ENCODE results near the gene FYN. TPM values are rescaled to one million over a fixed set of nuclear protein-coding genes. Genes with fewer than 3 reads are reported as not detected.

Gene FYN
- total RNA-seq, 2 experiments from 2014 or later, result 236 to 244 TPM

DNA sequence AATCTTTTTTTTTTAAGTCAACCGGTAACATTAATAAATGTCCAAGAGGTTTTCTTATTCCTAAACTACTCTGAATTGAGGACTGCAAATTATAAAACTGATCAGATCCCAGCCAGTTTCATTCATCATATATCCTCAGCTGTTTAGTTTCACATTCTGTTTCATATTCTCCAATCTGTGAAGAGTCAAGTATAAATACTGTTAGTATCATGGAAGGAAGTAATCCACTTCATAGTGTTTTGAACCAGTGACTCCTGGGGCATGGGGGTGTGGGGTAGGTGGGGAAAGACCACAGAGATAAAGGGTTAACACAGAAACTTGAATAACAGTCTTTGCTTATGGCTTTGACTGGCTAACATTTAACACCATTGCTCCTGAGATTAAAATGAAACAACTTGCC, 69.9 kb downstream of the FYN start:
- peak overlapping the region; percentile 92 for H3K27ac Mint-ChIP-seq
- H3K27me3 Mint-ChIP-seq (ENCODE audit: low read depth), result no peaks in the 10 kb centered on the region
- H3K4me1 Mint-ChIP-seq (ENCODE audit: low read depth), result peaks cover 94% of the 10 kb centered on the region
- intact Hi-C loops (cut with micrococcal nuclease), result loop anchor here (1.0 kb wide), 1 partner anchor 39 kb away; no protein-coding TSS in a partner anchor
- H3K36me3 Mint-ChIP-seq (ENCODE audit: low read depth), result peaks cover 15% of the 10 kb centered on the region
- CTCF ChIA-PET, result interaction anchor here (0.7 to 2.3 kb wide), 11 partner anchors 10 to 544 kb away, joined by 3 to 23 read pairs (median 5); a partner anchor contains a TSS
- H3K9me3 Mint-ChIP-seq, result no peaks in the 10 kb centered on the region
- peak overlapping the region; percentile 0 for H3K4me3 Mint-ChIP-seq
- DNase-seq, result peak; percentile 47

DNA sequence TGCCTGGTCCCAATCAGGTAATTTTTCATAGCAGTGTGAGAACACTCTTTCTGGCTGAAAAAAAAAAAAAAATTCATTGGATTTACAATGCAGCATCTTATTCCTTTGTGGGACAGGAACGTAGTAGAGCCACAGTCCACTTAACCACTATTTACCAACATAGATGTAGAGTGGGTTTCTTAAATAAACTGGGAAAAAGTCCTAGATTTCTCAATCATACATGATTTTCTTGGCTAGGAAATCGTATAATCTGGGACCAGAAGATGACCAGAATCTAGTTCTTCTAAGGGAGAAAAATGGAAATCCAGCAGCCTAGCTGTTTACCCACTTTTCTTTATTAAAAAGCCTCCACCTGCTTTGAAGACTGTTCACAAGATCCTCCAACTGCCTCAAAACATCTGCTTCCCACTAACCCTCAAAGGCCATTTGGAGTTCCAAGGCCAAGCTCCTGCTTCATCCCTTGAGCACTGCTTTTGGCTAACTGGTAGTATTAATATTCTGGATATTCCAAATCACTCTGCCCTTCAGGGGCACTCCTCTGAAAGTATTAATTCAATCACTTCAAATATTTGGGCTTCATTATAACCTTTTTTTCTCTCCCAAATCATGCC, 70.4 kb downstream of the FYN start:
- intact Hi-C loops (cut with micrococcal nuclease), result loop anchor here (1.0 kb wide), 1 partner anchor 39 kb away; no protein-coding TSS in a partner anchor
- H3K36me3 Mint-ChIP-seq (ENCODE audit: low read depth), result peaks cover 14% of the 10 kb centered on the region

DNA sequence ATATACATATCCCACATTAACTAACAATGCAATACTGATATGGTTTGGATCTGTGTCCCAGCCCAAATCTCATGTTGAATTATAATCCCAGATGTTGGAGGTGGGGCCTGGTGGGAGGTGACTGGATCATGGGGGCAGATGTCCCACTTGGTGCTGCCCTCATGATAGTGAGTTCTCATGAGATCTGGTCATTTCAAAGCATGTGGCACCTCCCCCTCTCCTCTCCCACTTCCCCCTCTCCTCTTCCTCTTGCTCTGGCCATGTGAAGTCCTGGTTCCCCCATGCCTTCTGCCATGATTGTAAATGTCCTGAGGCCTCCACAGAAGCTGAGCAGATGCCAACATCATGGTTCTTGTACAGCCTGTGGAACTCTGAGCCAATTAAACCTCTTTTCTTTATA, 71.2 kb downstream of the FYN start:
- DNase-seq, result no peak
- H3K27me3 Mint-ChIP-seq (ENCODE audit: low read depth), result no peaks in the 10 kb centered on the region
- no peak overlapping the region for H3K4me3 Mint-ChIP-seq
- peaks cover 14% of the 10 kb centered on the region for H3K36me3 Mint-ChIP-seq (ENCODE audit: low read depth)
- H3K9me3 Mint-ChIP-seq, result no peaks in the 10 kb centered on the region
- CTCF ChIA-PET, result no interaction called here
- peak overlapping the region; percentile 75 for H3K27ac Mint-ChIP-seq
- intact Hi-C loops (cut with micrococcal nuclease), result no loop called here
- peaks cover 87% of the 10 kb centered on the region for H3K4me1 Mint-ChIP-seq (ENCODE audit: low read depth)

More for the DNA sequence above, 70.4 kb downstream of the FYN start:
- Mint-ChIP-seq H3K4me3 (no peak overlapping the region), H3K9me3 (no peaks in the 10 kb centered on the region), H3K27ac (peak overlapping the region; percentile 92), H3K27me3 (ENCODE audit: low read depth) (no peaks in the 10 kb centered on the region), H3K4me1 (ENCODE audit: low read depth) (peaks cover 91% of the 10 kb centered on the region)
- CTCF ChIA-PET, result interaction anchor here (0.7 to 2.3 kb wide), 8 partner anchors 24 to 241 kb away, joined by 4 to 23 read pairs (median 6); no protein-coding TSS in a partner anchor
- DNase-seq, result no peak

DNA sequence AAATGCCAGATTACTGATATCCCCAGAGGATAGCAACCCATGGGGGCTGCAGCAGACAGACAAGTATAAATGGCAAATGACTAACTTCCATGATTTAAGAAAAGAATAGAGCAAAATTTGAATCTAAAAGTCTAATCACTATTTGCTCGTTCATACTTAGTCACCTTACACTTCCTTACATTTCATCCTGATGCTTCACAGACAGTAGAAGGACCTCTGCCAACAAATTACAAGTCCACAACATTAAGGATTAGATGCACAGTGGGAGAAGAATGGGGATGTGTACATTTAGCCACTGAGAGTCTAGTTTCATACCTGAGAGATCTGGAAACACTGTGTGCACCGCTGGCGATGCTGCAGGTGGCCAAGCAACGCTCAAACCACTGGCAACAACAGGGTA, 72.4 kb downstream of the FYN start:
- H3K27ac Mint-ChIP-seq, result peak overlapping the region; percentile 42
- H3K4me1 Mint-ChIP-seq (ENCODE audit: low read depth), result peaks cover 87% of the 10 kb centered on the region
- DNase-seq, result no peak
- CTCF ChIA-PET, result interaction anchor here (0.9 to 1.9 kb wide), 4 partner anchors 11 to 90 kb away, joined by 3 to 4 read pairs (median 4); no protein-coding TSS in a partner anchor
- no peaks in the 10 kb centered on the region for H3K27me3 Mint-ChIP-seq (ENCODE audit: low read depth)
- peaks cover 17% of the 10 kb centered on the region for H3K36me3 Mint-ChIP-seq (ENCODE audit: low read depth)
- intact Hi-C loops (cut with micrococcal nuclease), result no loop called here
- no peaks in the 10 kb centered on the region for H3K9me3 Mint-ChIP-seq
- no peak overlapping the region for H3K4me3 Mint-ChIP-seq

DNA sequence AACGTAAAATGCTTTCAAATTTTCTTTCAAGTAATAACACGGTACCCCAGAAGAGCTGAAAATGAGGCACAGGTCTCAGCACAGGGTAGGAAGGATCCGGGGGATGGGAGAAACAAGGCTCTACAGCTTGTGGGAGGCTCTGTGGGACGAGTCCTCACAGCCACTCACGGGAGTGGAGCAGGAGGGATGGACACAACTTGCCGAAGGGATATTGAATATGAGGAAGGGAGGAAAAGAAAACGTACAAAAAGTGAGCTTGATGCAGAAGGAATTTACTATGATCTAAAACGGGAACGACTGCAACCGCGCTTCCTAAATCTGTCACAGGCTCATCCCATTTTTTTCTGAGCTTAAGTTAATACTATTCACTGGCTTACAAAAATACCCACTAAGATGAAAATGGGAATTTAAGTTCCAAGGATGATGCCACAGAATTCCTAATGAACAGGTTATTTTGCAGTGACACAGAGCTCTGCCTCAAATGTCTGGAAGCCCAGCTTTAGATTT, 72.9 kb downstream of the FYN start:
- Mint-ChIP-seq H3K4me1 (ENCODE audit: low read depth) (peaks cover 87% of the 10 kb centered on the region), H3K27ac (no peak overlapping the region), H3K27me3 (ENCODE audit: low read depth) (no peaks in the 10 kb centered on the region), H3K9me3 (no peaks in the 10 kb centered on the region), H3K4me3 (no peak overlapping the region), H3K36me3 (ENCODE audit: low read depth) (peaks cover 14% of the 10 kb centered on the region)
- CTCF ChIA-PET, result interaction anchor here (0.7 to 1.9 kb wide), 5 partner anchors 11 to 200 kb away, joined by 3 to 4 read pairs (median 3); no protein-coding TSS in a partner anchor
- intact Hi-C loops (cut with micrococcal nuclease), result no loop called here
- no peak for DNase-seq

DNA sequence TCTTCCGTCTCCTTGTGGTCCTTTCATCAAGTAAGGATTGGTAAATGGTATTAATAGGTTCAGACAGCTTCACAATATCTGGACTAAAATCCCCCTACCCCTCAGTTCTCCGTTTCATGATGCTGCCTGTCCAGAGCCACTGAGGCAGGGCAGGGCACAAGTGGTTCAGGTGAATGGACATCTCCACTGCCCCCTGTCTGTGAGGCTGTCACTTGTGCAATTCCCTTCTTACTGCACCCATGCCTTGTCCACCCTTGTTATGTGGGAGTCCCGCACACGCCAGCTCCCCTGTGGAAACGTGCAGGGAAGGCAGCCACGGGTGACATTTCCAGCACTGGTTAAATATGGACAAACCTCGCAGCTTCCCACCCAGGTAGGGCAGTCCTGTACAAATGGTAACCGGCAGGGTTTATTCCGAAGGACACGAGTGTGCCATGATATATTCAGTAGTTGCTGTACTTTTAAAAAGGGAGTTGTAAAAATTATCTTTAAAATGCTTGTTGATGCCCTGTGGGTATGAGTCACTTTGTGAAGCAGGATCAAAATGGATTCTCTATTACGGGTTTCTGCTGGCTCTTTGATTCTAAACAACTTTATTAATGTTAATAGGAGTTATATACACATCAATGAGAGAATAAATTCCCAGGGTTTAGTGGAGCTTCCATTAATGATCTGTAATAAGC, 73.5 kb downstream of the FYN start:
- H3K4me3 Mint-ChIP-seq, result no peak overlapping the region
- DNase-seq, result no peak
- H3K36me3 Mint-ChIP-seq (ENCODE audit: low read depth), result peaks cover 17% of the 10 kb centered on the region
- CTCF ChIA-PET, result interaction anchor here (0.5 to 1.9 kb wide), 6 partner anchors 15 to 201 kb away, joined by 3 to 4 read pairs (median 4); no protein-coding TSS in a partner anchor
- H3K27ac Mint-ChIP-seq, result no peak overlapping the region
- no peaks in the 10 kb centered on the region for H3K27me3 Mint-ChIP-seq (ENCODE audit: low read depth)
- peaks cover 87% of the 10 kb centered on the region for H3K4me1 Mint-ChIP-seq (ENCODE audit: low read depth)
- no peaks in the 10 kb centered on the region for H3K9me3 Mint-ChIP-seq
- intact Hi-C loops (cut with micrococcal nuclease), result no loop called here

DNA sequence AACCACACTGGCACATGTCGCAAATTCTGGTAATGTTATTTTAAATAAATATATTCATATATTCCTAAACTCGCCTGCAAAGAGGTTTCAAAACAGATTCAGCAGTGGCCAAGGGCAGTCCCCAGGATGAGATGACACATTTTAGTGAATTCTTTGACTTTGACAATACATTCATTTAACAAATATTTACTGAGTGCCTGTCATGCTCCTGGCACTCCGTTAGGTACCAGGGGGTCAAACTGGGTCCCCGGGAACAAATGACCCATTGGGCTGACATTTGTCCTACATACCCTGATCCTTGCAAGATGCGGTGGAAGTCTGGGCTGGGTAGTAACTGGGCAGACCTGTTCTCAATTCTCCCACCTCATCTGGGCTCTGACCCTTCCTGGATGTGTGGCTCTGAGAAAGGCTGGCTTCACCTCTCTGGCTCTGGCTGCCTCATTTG, 74.9 kb downstream of the FYN start:
- intact Hi-C loops (cut with micrococcal nuclease), result loop anchor here (1.0 kb wide), 1 partner anchor 48 kb away; no protein-coding TSS in a partner anchor
- DNase-seq, result peak; percentile 68
- Mint-ChIP-seq H3K36me3 (ENCODE audit: low read depth) (peaks cover 23% of the 10 kb centered on the region), H3K27me3 (ENCODE audit: low read depth) (no peaks in the 10 kb centered on the region), H3K4me3 (no peak overlapping the region), H3K9me3 (no peaks in the 10 kb centered on the region), H3K4me1 (ENCODE audit: low read depth) (peaks cover 87% of the 10 kb centered on the region), H3K27ac (peak overlapping the region; percentile 74)
- CTCF ChIA-PET, result no interaction called here

DNA sequence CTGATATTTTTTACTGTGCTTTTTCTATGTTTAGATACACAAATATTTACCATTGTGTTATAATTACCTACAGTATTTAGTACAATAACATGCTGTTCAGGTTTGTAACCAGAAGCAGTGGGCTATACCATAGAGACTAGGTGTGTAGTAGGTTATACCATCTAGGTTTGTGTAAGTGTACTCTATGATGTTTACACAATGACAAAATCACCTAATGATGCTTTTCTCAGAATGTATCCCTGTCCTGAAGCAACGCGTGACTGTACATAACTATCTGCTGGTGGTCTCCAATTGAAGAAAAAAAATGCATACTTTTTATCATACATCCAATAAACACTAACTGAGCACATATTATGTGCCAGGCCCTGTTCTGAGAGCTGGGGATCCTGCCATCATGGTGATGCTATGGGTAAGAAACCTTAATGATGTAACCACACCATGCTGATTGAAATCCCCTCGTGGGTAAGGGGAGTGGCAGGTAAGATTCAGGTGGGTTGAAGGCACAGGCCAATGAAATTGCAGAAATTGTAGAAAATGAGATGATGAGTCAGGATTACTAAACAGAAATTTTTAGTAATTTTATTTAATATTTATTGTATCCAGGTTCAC, 76.8 kb downstream of the FYN start:
- Mint-ChIP-seq H3K36me3 (ENCODE audit: low read depth) (peaks cover 15% of the 10 kb centered on the region), H3K9me3 (no peaks in the 10 kb centered on the region), H3K4me1 (ENCODE audit: low read depth) (peaks cover 87% of the 10 kb centered on the region), H3K4me3 (no peak overlapping the region), H3K27ac (peak overlapping the region; percentile 88), H3K27me3 (ENCODE audit: low read depth) (no peaks in the 10 kb centered on the region)
- DNase-seq, result no peak
- intact Hi-C loops (cut with micrococcal nuclease), result no loop called here
- CTCF ChIA-PET, result interaction anchor here (1.1 kb wide), 1 partner anchor 32 kb away, joined by 4 read pairs; no protein-coding TSS in a partner anchor

DNA sequence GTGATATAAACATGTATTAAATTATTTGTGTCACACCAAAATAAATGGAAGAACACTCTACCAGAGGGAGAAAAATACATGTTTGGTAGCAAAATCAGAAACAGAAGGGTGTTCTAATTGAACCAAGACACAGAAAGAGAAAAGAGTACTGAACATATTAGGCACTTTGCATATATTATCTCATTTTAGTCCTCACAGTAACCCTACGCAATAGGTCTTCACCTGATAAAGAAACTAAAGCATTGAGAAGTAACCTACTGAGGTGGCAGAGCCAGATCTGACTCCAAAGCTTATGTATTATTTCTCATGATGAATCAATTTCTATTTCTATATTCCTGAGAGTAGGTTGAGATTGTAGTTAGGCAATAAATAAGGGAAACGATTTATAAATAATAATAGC, 77.7 kb downstream of the FYN start:
- CTCF ChIA-PET, result interaction anchor here (1.0 to 1.1 kb wide), 2 partner anchors 10 to 31 kb away, joined by 3 to 4 read pairs; no protein-coding TSS in a partner anchor
- H3K4me3 Mint-ChIP-seq, result no peak overlapping the region
- intact Hi-C loops (cut with micrococcal nuclease), result loop anchor here (1.0 to 2.0 kb wide), 3 partner anchors 9 to 31 kb away; no protein-coding TSS in a partner anchor
- DNase-seq, result no peak
- H3K4me1 Mint-ChIP-seq (ENCODE audit: low read depth), result peaks cover 87% of the 10 kb centered on the region
- peak overlapping the region; percentile 88 for H3K27ac Mint-ChIP-seq
- H3K9me3 Mint-ChIP-seq, result no peaks in the 10 kb centered on the region
- H3K36me3 Mint-ChIP-seq (ENCODE audit: low read depth), result peaks cover 15% of the 10 kb centered on the region
- H3K27me3 Mint-ChIP-seq (ENCODE audit: low read depth), result no peaks in the 10 kb centered on the region

DNA sequence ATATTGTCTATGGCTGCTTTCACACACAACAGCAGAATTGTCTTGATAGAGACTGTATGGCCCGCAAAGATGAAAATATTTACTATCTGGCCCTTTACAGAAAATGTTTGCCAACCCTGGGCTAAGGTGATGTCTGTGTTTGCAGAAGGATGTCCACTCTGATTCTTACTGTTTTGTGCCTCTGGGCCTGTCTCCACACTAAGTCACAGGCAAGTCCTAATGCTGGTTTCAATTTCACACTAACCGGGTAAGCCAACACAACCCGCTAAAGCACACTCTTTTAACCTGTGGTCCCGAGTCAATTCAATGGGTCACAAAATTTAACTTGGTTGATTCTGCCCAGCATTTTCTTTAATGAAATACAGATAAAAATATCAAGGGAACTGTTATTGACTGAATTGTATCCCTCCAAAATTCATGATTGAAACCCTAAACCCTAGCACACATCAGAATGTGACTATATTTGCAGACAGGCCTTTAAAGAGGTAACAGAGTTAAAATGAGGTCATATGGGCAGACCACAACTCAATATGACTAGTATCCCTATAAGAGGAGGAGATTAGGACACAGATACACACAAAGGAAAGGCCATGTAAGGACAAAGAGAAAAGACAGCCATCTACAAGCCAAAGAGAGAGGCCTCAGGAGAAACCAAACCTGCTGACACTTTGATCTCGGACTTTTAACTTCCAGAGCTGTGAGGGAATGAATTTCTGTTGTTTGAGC, 78.4 kb downstream of the FYN start:
- intact Hi-C loops (cut with micrococcal nuclease), result loop anchor here (1.0 to 2.0 kb wide), 3 partner anchors 9 to 31 kb away; no protein-coding TSS in a partner anchor
- DNase-seq, result no peak
- CTCF ChIA-PET, result interaction anchor here (1.0 to 1.1 kb wide), 2 partner anchors 11 to 31 kb away, joined by 3 to 4 read pairs; no protein-coding TSS in a partner anchor
- Mint-ChIP-seq H3K4me3 (no peak overlapping the region), H3K4me1 (ENCODE audit: low read depth) (peaks cover 87% of the 10 kb centered on the region), H3K27me3 (ENCODE audit: low read depth) (no peaks in the 10 kb centered on the region), H3K36me3 (ENCODE audit: low read depth) (peaks cover 18% of the 10 kb centered on the region), H3K9me3 (no peaks in the 10 kb centered on the region), H3K27ac (peak overlapping the region; percentile 88)

DNA sequence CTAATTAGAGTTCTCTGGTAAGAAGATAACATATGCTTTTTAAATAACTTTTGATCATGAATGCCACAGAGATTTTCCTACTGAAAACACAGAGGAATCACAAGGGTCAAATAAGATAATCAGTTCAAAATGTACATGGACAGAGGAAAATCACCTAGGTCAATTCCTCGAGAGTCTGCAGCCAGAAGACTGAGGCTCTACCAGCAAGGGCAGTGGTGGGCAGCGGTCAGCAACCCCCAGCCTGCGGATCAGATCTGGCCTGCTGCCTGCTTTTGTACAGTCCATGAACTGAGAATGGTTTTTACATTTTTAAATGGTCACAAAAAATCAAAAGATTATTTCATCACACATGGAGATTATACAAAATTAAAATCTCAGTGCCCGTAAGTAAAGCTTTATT, 79.0 kb downstream of the FYN start:
- Mint-ChIP-seq H3K4me1 (ENCODE audit: low read depth) (peaks cover 81% of the 10 kb centered on the region), H3K27ac (peak overlapping the region; percentile 88), H3K36me3 (ENCODE audit: low read depth) (peaks cover 18% of the 10 kb centered on the region), H3K4me3 (no peak overlapping the region), H3K27me3 (ENCODE audit: low read depth) (no peaks in the 10 kb centered on the region), H3K9me3 (no peaks in the 10 kb centered on the region)
- DNase-seq, result no peak
- intact Hi-C loops (cut with micrococcal nuclease), result loop anchor here (2.0 kb wide), 1 partner anchor 17 kb away; no protein-coding TSS in a partner anchor
- CTCF ChIA-PET, result interaction anchor here (0.7 kb wide), 1 partner anchor 10 kb away, joined by 3 read pairs; no protein-coding TSS in a partner anchor
